GM21515 (cell line): ENCODE data around the gene RBM12.
A peak's percentile ranks its signal among the peaks of the same experiment; 100 is the strongest.
"Not testable (repeated sequence)": the region's sequence is repeated elsewhere in the genome, so short reads cannot be mapped to it uniquely, and the experiment has no call there.

Experiments
- ATAC-seq: cut with Tn5 transposase; IDR thresholded peaks from one replicate; pipeline ENCODE4 v1.9.1; 2021; ENCODE audit not compliant: unreplicated experiment

Gene RBM12

GRCh38 chr20:35664466-35665206, at the start of gene RBM12, which contains the start of gene CPNE1:
TSS of gene RBM12 (minus strand) at chr20:35664900. CDS start at chr20:35655322, 9,578 bp downstream.
TSS of gene CPNE1 (minus strand) at chr20:35664900. CDS start at chr20:35632923, 31,977 bp downstream.
- peak; percentile 64 for ATAC-seq

GRCh38 chr20:35714127-35714526, 49.4 kb upstream of the RBM12 start:
- ATAC-seq = no peak

DNA sequence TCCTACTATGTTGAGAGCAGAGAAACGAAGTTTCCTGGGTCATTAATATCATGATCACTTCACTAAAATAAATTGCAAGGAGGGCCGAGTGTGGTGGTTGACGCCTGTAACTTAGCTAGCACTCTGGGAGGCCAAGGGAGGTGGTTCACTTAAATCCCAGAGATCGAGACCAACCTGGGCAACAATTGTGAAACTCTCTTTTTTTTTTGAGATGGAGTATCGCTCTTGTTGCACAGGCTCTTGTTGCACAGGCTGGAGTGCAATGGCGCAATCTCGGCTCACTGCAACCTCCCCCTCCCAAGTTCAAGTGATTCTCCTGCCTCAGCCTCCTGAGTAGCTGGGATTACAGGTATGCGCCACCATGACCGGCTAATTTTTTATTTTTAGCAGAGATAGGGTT, 48.4 kb upstream of the RBM12 start:
- not testable (repeated sequence) for ATAC-seq

GRCh38 chr20:35711588-35712209, 47.0 kb upstream of the RBM12 start:
- ATAC-seq = no peak

- no peak for ATAC-seq
Observed at GRCh38 chr20:35710884-35711587, 46.3 kb upstream of the RBM12 start.

DNA sequence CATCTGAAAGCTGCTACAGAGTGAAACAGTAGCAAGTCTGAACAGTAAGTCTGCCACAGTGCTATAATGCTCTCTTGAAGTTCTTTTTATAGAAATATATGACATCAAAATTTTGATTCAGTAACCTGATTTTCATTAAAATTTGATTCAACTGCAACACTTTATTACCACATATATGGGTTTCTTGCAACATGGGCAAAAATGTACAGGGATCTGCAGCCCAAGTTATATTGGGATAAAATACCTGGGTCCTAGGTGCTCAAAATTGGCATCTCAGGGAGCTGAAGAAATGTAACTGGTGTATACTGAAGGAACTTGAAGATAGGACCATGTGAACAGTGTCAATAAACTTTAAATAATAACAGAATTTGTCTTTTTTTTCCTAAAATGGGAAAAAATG, 45.3 kb upstream of the RBM12 start:
- no peak for ATAC-seq

DNA sequence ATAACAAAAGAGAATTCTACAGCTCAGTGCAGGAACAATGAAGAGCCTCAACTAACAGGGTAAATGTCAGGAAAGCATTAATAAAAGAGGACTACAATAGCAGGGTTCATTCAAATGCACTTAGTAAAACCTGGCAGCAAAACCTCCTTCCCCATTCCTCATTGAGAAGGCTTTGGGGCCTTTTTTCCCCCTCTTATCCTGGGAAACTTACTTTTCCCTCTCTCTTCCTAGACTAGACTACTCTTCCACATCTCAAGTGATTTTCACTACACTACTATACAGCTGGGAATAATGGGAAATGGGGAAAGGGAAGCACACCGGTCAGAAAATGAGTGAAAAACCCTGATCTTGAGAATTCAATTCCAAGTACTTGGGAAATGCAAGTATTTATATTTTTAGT, 44.6 kb upstream of the RBM12 start:
- no peak for ATAC-seq

DNA sequence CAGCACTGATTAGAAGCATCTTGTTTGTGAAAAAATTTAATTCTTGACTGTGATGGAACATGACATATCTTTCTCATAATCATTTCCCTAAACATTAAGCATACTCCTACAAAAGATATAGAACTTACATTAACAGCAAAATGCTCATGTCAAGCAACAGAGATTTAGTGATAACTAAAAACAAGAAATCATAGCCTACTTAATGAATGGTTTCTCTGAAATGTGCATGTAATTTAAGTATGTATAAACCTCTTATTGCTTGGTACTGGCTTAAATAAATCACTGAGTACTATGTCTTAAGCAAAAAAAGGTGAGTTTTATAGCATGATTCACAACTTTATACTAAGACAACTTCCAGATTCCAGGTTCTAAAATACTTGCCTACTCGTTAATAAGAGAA, 43.8 kb upstream of the RBM12 start:
- ATAC-seq = no peak

DNA sequence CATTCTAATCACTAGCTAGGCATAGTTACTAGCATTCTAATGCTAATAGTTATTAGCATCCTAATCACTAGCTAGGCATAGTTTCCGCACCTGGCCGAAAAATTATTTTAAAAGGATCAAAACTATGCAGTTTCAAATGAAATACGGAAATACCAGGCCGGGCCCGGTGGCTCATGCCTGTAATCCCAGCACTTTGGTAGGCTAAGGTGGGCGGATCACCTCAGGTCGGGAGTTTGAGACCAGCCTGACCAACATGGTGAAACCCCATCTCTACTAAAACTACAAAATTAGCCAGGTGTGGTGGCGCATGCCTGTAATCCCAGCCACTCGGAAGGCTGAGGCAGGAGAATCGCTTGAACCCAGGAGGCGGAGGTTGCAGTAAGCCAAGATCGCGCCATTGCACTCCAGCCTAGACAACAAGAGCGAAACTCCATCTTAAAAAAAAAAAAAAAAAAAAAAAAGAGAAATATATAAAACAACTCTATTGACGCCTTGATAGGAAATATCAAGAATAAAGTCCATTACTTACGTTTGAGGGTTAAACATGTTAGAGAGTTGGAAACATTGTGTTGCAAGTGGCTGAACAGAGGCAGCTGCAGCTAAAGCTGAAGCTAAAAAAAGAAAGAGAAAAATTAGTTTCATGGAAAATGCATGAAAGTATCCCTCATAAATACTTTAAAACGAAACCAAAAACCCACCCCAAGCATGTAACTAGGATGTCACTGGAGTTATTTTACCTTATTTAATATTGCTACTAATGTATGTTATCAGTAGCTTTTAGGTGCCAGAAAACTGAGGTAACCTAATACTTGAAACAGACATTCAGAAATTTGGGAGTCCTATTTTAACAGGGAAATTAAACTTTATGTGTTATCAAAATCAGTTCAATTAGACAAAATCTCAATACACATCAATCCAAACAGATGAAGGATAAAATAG, 42.2 kb upstream of the RBM12 start:
- ATAC-seq = not testable (repeated sequence)

DNA sequence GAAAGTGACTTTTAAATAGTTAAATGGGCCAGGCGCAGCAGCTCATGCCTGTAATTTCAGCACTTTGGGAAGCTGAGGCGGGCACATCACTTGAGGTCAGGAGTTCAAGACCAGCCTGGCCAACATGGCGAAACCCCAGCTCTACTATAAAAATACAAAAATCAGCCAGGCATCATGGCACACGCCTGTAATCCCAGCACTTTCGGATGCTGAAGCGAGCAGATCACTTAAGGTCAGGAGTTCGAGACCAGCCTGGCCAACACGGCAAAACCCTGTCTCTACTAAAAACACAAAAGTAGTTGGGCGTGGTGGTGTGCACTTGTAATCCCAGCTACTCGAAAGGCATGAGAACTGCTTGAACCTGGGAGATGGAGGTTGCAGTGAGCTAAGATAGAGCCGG, 41.2 kb upstream of the RBM12 start:
- not testable (repeated sequence) for ATAC-seq

DNA sequence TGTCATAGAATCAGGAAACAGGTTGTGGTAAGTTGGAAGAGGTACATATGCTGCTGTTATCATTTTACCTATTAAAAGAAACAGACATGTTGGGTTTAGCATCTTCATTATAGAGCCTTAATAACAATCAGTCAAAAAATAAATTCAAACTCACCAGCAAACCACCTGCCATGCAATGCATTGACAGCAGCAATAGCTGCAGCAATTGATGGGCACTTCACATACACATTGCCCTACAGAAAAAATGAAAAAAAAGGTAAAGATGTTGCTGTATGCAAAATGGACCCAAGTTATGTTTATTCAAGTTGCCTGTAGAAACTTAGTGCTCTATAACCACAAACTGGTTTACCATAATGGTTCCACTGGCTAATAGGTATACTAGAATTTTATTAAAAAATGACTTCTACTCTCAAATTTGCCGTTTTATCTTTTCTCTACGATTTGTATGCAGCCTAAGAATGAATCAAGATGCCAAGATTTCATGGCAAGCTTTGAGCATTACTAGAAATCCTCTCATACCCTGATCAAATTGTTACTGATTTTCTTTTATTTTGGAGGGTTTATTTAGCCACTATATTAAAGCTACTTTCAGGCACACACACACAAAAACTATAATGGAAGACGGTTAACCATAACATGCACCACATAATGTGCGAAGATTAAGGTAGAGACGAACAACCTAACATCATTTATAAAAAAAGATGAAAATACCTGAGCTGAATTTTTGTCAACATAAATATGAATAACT, 40.0 kb upstream of the RBM12 start:
- no peak for ATAC-seq

DNA sequence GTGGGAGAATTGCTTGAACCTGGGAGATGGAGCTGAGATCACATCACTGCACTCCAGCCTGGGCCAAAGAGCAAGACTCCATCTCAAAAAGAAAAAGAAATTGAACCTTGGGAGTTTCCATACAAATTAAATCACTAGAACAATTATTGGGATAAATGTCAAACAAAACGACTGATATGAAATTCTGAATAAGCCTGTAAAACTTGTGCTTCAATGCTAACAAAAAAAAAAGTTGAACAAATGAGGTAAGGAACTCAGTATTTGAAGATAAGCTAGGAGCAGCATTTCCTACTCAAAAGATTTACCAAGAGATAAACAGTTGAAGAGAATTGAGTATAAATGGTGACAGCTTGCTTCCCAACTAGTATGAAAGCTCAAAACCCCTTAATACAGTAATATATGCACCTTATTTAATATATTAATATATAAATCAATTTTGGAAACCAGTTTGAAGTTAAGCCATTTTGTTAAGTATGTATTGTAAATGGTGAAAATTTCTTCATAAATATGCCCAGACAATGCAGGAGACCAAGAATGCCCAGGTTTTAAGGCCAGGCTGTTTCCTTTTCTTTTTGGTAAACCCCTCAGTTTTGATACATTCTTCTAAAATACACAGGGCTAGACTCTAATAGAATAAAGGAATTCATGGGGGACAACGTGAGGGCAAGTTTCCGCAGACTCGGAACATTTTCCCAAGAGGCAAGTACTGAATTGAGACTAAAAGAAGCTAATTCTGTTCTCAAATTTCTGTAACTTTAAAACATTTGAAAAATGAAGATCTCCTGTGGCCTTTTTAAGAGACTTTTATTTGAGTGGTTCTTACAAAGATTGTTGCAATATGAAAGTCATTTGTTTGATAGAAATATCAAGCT, 38.4 kb upstream of the RBM12 start:
- no peak for ATAC-seq

DNA sequence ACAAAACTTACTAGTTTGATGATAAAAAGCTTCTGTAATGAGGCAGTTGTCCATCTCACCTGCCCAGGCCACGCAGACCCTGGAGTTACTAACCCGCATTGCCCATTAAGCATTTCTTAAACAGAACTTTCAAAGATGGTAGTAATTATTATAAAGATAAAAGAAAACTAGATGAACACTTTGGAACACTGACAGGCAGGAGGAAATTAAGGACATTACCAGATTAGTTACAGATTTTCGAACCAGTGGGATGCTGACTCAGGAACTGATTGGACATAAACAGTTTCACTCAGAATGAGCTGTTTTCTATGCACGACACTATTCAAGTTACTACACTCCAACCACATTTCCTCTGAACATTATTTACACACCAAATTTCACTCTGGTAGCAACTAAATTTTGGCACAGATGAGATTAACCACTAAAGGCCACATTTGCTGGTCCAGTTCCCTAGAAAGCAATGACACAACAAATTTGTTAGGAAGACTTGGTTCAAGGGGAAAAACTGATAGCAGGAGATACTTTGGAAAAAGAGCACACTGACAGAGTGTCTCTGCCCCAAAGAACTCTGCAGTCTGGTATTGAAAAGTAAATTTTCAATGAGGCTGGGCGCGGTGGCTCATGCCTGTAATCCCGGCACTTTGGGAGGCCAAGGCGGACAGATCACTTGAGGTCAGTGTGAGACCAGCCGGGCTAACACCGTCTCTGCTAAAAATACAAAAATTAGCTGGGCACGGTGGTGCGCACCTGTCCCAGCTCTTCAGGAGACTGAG, 37.5 kb upstream of the RBM12 start:
- ATAC-seq = no peak

- no peak for ATAC-seq
Observed at GRCh38 chr20:35700625-35701148, 36.0 kb upstream of the RBM12 start.

GRCh38 chr20:35699957-35700624, 35.4 kb upstream of the RBM12 start:
- no peak for ATAC-seq

DNA sequence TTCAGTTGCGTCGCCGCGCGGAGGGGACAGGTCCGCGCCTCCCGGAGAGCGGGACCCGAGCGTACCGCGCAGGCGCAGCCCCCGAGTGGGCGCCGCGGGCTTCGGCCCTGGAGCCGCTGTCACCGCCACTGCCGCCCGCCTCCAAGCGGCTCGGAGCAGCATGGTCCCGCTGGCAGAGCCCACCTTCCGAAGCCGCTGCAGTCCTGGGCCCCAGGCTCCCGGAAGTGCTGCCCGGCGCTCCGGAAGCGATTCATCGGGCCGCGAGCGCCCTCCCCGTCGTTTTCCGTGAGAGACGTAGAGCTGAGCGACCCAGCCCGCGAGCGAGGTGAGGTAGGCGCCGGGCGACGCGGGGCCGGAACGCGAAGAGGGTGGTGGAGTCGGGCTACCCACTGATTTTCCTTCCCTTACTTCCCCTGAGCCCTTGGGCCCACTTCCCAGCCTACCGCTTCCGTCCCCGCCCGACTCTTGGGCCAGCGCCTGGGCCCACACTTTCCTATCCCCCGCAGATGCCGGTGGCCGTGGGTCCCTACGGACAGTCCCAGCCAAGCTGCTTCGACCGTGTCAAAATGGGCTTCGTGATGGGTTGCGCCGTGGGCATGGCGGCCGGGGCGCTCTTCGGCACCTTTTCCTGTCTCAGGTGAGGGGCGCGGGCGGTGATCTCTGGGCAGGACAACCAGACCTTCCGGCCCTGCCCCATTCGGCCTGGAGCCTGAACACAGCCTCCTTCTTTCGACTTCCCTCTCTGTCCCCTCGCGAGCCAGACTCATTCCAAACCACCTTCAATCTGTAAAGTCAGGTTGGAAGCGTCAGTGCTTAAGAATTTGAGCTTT, 34.6 kb upstream of the RBM12 start, which contains the start of the genes NFS1 and ROMO1:
Gene NFS1, minus strand, starts transcription at position 226 of the 830 bp plus-strand sequence. Its CDS starts 64 bp downstream, at position 162.
Gene ROMO1, plus strand, starts transcription at position 279 of the 830 bp plus-strand sequence. Its CDS starts 228 bp downstream, at position 507.
- ATAC-seq = peak; percentile 70
